GM12878 (cell line): Measurements from ENCODE around the gene RHNO1. TPM values are rescaled to one million over a fixed set of nuclear protein-coding genes. Genes with fewer than 3 reads are reported as not detected.

Experiments
- ATAC-seq: fragments of 200-7000 bp; cut with Tn5 transposase; 3 replicates; pipeline ENCODE4 v1.9.1; 2020; ENCODE audit warnings: mild to moderate bottlenecking, moderate library complexity
- BruUV-seq: library from RNA; stranded (reverse); fragments of 400-500 nt; replicated peaks from 2 replicates; lab custom pipeline; 2021; lab: Mats Ljungman, UMichigan
- CTCF ChIA-PET: fragments of 300-600 bp; sonication (Branson Sonifier 250); formaldehyde crosslinking; extraction: SDS; loops from one replicate; lab custom pipeline; 2021; ENCODE audit warnings: inconsistent platforms; lab: Yijun Ruan, JAX
- POLR2A ChIA-PET: fragments of 350-600 bp; formaldehyde crosslinking; extraction: SDS; loops from one replicate; lab custom pipeline; 2021; ENCODE audit warnings: inconsistent platforms; lab: Charles Lee
- RAD21 ChIA-PET: fragments of 300-600 bp; sonication (Branson Sonifier 250); formaldehyde crosslinking; loops from one replicate; lab custom pipeline; 2023; ENCODE audit warnings: antibody characterized with exemption; ENCODE audit not compliant: unreplicated experiment; lab: Charles Lee
- SMC1A ChIA-PET: fragments of 300-600 bp; sonication (Branson Sonifier 250); formaldehyde crosslinking; loops from one replicate; lab custom pipeline; 2023; ENCODE audit not compliant: unreplicated experiment, uncharacterized antibody; lab: Charles Lee
- DNase-seq: peaks from one replicate; pipeline ENCODE4 v3.0.0-alpha.2; 2011; ENCODE audit warnings: low read depth, low spot score
- FAIRE-seq: peaks from 3 replicates; lab custom pipeline; 2011; peaks lifted over from hg19 to GRCh38; lab: Jason Lieb, UNC
- H2AFZ ChIP-seq: 2 replicates; pipeline ENCODE4 v1.6.0; 2011; ENCODE audit warnings: low read depth, low read length, control low read depth; ENCODE audit not compliant: control insufficient read depth
- H3K27ac ChIP-seq: 2 replicates; pipeline ENCODE4 v1.5.1; 2011; ENCODE audit warnings: control low read depth; ENCODE audit not compliant: control insufficient read depth, insufficient read depth
- H3K27me3 ChIP-seq, 2 experiments: replicated peaks in 1 of 2; 2 replicates each; pipeline versions ENCODE4 v1.6.0 to v1.6.1; 2011; ENCODE audit warnings: low read length in 1 of 2; ENCODE audit not compliant: control insufficient read depth in 2 of 2, insufficient read depth in 2 of 2
- H3K36me3 ChIP-seq, 2 experiments: 2 replicates each; pipeline ENCODE4 v1.5.1; 2011; ENCODE audit warnings: low read length in 1 of 2; ENCODE audit not compliant: control insufficient read depth in 2 of 2, insufficient read depth in 2 of 2
- H3K4me1 ChIP-seq: 2 replicates; pipeline ENCODE4 v1.6.1; 2011; ENCODE audit warnings: mild to moderate bottlenecking, low read length, moderate library complexity, mixed read lengths; ENCODE audit not compliant: control insufficient read depth, insufficient read depth
- H3K4me2 ChIP-seq: 2 replicates; pipeline ENCODE4 v1.6.0; 2011; ENCODE audit warnings: control low read depth; ENCODE audit not compliant: control insufficient read depth, insufficient read depth
- H3K4me3 ChIP-seq: fragments of 200-600 bp; sonication (generic); 2 replicates; pipeline ENCODE4 v1.5.1; 2016
- H3K79me2 ChIP-seq: 2 replicates; pipeline ENCODE4 v1.6.0; 2011; ENCODE audit warnings: low read length; ENCODE audit not compliant: control insufficient read depth, insufficient read depth
- H3K9ac ChIP-seq: 2 replicates; pipeline ENCODE4 v1.8.0; 2011; ENCODE audit warnings: low read length, control low read depth, mixed read lengths; ENCODE audit not compliant: control insufficient read depth, insufficient read depth
- H3K9me3 ChIP-seq: replicated peaks from 3 replicates; pipeline ENCODE4 v1.5.1; 2011; ENCODE audit warnings: mild to moderate bottlenecking, low read length; ENCODE audit not compliant: control insufficient read depth, insufficient read depth
- H4K20me1 ChIP-seq: 2 replicates; pipeline ENCODE4 v1.6.0; 2011; ENCODE audit not compliant: control insufficient read depth, insufficient read depth
- BMI1 ChIP-seq: fragments of 450-650 bp; IDR thresholded peaks from 2 replicates; pipeline ENCODE4 v1.6.1; 2016; ENCODE audit warnings: mild to moderate bottlenecking, moderate library complexity, borderline replicate concordance
- CUX1 ChIP-seq: IDR thresholded peaks from 2 replicates; pipeline ENCODE4 v1.6.1; 2012; ENCODE audit warnings: improper control_type of control experiment, low read depth, low read length; ENCODE audit not compliant: insufficient replicate concordance
- IRF3 ChIP-seq: fragments of 450-650 bp; IDR thresholded peaks from 2 replicates; pipeline ENCODE4 v1.6.1; 2014; ENCODE audit warnings: mild to moderate bottlenecking
- NKRF ChIP-seq: fragments of 450-650 bp; conservative IDR thresholded peaks from 2 replicates; pipeline ENCODE4 v1.6.1; 2017; ENCODE audit warnings: mild to moderate bottlenecking, moderate library complexity
- RUNX3 ChIP-seq: IDR thresholded peaks from 2 replicates; pipeline ENCODE4 v1.6.1; 2012; ENCODE audit warnings: low read length, inconsistent platforms
- SMAD5 ChIP-seq: IDR thresholded peaks from 2 replicates; pipeline ENCODE4 v1.6.1; 2016; ENCODE audit warnings: antibody characterized with exemption, low read depth
- ZNF622 ChIP-seq: fragments of 450-650 bp; IDR thresholded peaks from 2 replicates; pipeline ENCODE4 v1.6.1; 2017; ENCODE audit warnings: mild to moderate bottlenecking, inconsistent platforms
- WGBS: methylation state at CpG from one replicate; pipeline ENCODE4 v1.1.6; 2016; ENCODE audit warnings: low lambda C conversion rate; ENCODE audit not compliant: insufficient replicate concordance, insufficient coverage; ENCODE audit errors: missing lambda C conversion rate; 5-methylcytosine and 5-hydroxymethylcytosine counted together
- in situ Hi-C: fragments of 300-500 bp; cut with MboI; formaldehyde crosslinking; loops from 9 replicates; pipeline ENCODE4 v1.14.3; 2018; ENCODE audit warnings: mixed read lengths
- intact Hi-C: fragments of 100-400 bp; cut with micrococcal nuclease; formaldehyde crosslinking; loops from one replicate; pipeline ENCODE4 v1.14.2; 2022; ENCODE audit not compliant: unreplicated experiment
- polyA plus RNA-seq, 11 experiments: library from polyadenylated mRNA; depleted of rRNA in 4 of 11; unstranded in 6 of 11; stranded (reverse) in 5 of 11; fragments of >200 nt; fragmentation: Nextera tagmentation in 4 of 11; fragmentation: Illumina TruSeq in 1 of 11; extraction: Ambion mirVana in 4 of 11; extraction: Trizol in 1 of 11; gene quantifications; 1 replicate in 1 of 11; 2 replicates in 10 of 11; pipeline versions ENCODE4 v1.2.1 to v1.2.3, GENCODE V29; 2011 to 2016; ENCODE audit warnings: inconsistent platforms in 2 of 11, missing spikeins in 2 of 11, low read depth in 1 of 11
- total RNA-seq, 4 experiments: library from RNA; depleted of rRNA in 3 of 4; stranded (reverse); fragments of >200 nt in 3 of 4; fragmentation: Illumina TruSeq in 1 of 4; extraction: Trizol in 1 of 4; gene quantifications; 2 replicates each; pipeline versions ENCODE4 v1.2.1 to v1.2.3, GENCODE V29; 2013 to 2021
- TF ChIP-seq, protein P1 (sequence below): fragments of 450-650 bp; IDR thresholded peaks from 2 replicates; pipeline ENCODE4 v1.6.1; 2017; ENCODE audit warnings: mild to moderate bottlenecking, moderate library complexity

RHNO1 gene
- total and polyA plus RNA-seq, 10 of the 15 experiments (the other 5 are each of a cell fraction or from before 2014, with no cell fraction given) = 27.9 to 91.6 (median 49.3) TPM

- H3K9me3 ChIP-seq = no peaks in the 10 kb centered on the region
- in situ Hi-C loops = no loop called here
- ChIA-PET CTCF (interaction anchor here (0.9 kb wide), 1 partner anchor 27 kb away, joined by 3 read pairs; no protein-coding TSS in a partner anchor), SMC1A (interaction anchor here (0.9 kb wide), 1 partner anchor 17 kb away, joined by 6 read pairs; no protein-coding TSS in a partner anchor), POLR2A (interaction anchor here (0.5 kb wide), 1 partner anchor 43 kb away, joined by 5 read pairs; no protein-coding TSS in a partner anchor)
- DNase-seq = no peak
- TSS peak; percentile 39 for BruUV-seq
- H3K36me3 ChIP-seq = no peaks in the 10 kb centered on the region
- no peak overlapping the region for H2AFZ ChIP-seq
- FAIRE-seq = no peak
- H3K4me2 ChIP-seq = no peak overlapping the region
- no peak for ATAC-seq
- no peaks in the 10 kb centered on the region for H4K20me1 ChIP-seq
- H3K27me3 ChIP-seq = no peaks in the 10 kb centered on the region
- no peaks in the 10 kb centered on the region for H3K79me2 ChIP-seq
- TF ChIP-seq NKRF = no peak
- no peak for TF ChIP-seq BMI1
- TF ChIP-seq IRF3 = no peak
- TF ChIP-seq, protein P1, sequence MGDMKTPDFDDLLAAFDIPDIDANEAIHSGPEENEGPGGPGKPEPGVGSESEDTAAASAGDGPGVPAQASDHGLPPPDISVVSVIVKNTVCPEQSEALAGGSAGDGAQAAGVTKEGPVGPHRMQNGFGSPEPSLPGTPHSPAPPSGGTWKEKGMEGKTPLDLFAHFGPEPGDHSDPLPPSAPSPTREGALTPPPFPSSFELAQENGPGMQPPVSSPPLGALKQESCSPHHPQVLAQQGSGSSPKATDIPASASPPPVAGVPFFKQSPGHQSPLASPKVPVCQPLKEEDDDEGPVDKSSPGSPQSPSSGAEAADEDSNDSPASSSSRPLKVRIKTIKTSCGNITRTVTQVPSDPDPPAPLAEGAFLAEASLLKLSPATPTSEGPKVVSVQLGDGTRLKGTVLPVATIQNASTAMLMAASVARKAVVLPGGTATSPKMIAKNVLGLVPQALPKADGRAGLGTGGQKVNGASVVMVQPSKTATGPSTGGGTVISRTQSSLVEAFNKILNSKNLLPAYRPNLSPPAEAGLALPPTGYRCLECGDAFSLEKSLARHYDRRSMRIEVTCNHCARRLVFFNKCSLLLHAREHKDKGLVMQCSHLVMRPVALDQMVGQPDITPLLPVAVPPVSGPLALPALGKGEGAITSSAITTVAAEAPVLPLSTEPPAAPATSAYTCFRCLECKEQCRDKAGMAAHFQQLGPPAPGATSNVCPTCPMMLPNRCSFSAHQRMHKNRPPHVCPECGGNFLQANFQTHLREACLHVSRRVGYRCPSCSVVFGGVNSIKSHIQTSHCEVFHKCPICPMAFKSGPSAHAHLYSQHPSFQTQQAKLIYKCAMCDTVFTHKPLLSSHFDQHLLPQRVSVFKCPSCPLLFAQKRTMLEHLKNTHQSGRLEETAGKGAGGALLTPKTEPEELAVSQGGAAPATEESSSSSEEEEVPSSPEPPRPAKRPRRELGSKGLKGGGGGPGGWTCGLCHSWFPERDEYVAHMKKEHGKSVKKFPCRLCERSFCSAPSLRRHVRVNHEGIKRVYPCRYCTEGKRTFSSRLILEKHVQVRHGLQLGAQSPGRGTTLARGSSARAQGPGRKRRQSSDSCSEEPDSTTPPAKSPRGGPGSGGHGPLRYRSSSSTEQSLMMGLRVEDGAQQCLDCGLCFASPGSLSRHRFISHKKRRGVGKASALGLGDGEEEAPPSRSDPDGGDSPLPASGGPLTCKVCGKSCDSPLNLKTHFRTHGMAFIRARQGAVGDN = no peak
- TF ChIP-seq RUNX3 = no peak
- TF ChIP-seq ZNF622 = no peak
- TF ChIP-seq SMAD5 = no peak
- TF ChIP-seq CUX1 = no peak
- TF ChIP-seq, all 136 proteins: peak for 0
- no peak overlapping the region for H3K27ac ChIP-seq
- intact Hi-C loops = no loop called here
- H3K4me1 ChIP-seq = no peaks in the 10 kb centered on the region; the same call in 1 of the 2 replicates
- 93% methylated on average over 3 of the region's 3 CpGs for WGBS
- no peak overlapping the region for H3K4me3 ChIP-seq
- H3K9ac ChIP-seq = no peak overlapping the region
- RAD21 ChIA-PET = no interaction called here
Observed at GRCh38 chr12:2912216-2912575, 35.2 kb downstream of the RHNO1 start.
